Parathyroid adenoma (tissue), 2 donors: ENCODE data around the gene CFDP1.

Experiments used
- H2AFZ ChIP-seq: fragments of 300-600 bp; sonication (generic); one replicate; pipeline ENCODE4 v1.7.0; 2017; ENCODE audit warnings: antibody characterized with exemption, mild to moderate bottlenecking
- H3K27ac ChIP-seq: fragments of 300-600 bp; sonication (generic); one replicate; pipeline ENCODE4 v1.7.0; 2017
- H3K27me3 ChIP-seq: fragments of 300-600 bp; sonication (generic); one replicate; pipeline ENCODE4 v1.7.0; 2017; ENCODE audit warnings: low read length; ENCODE audit not compliant: control insufficient read depth, insufficient read depth
- H3K36me3 ChIP-seq: fragments of 300-600 bp; sonication (generic); one replicate; pipeline ENCODE4 v1.7.0; 2017; ENCODE audit warnings: low read length; ENCODE audit not compliant: control insufficient read depth, insufficient read depth
- H3K4me1 ChIP-seq: fragments of 300-600 bp; sonication (generic); one replicate; pipeline ENCODE4 v1.7.0; 2017; ENCODE audit warnings: control low read depth
- H3K4me2 ChIP-seq: fragments of 300-600 bp; sonication (generic); one replicate; pipeline ENCODE4 v1.7.0; 2017; ENCODE audit warnings: low read length
- H3K4me3 ChIP-seq: fragments of 300-600 bp; sonication (generic); one replicate; pipeline ENCODE4 v1.7.0; 2017; ENCODE audit warnings: low read depth, low read length
- H3K79me2 ChIP-seq: fragments of 300-600 bp; sonication (generic); one replicate; pipeline ENCODE4 v1.7.0; 2017; ENCODE audit warnings: control low read depth
- H3K9ac ChIP-seq: fragments of 300-600 bp; sonication (generic); one replicate; pipeline ENCODE4 v1.7.0; 2017; ENCODE audit warnings: mild to moderate bottlenecking
- H3K9me3 ChIP-seq: fragments of 300-600 bp; sonication (generic); one replicate; pipeline ENCODE4 v1.7.0; 2017; ENCODE audit warnings: low read length; ENCODE audit not compliant: control insufficient read depth
- CTCF ChIP-seq: fragments of 300-600 bp; sonication (generic); IDR thresholded peaks from one replicate; pipeline ENCODE4 v1.7.0; 2017; ENCODE audit warnings: antibody characterized with exemption, mild to moderate bottlenecking
- donor health status: primary hyperparathyroidism.

Gene CFDP1

DNA sequence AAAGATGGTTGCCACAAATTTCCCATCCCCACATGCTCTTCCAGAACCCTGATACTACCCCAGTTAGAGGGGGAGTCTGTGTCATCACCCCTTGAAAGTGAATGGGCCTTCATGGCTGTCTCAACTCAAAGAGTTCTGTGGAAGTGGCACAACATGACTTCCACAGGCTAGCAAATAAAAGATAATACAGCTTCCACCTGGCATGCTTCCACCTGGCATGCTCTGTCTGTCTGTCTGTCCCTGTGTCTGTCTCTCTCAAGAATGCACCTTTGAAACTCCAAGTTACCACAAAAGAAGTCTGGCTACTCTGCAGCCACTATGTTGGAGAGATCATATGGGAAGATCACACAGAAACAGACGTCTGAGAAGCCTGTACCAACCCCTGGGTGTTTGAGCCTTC, 35.0 kb downstream of the CFDP1 start:
- no peak overlapping the region for H3K4me3 ChIP-seq
- no peak overlapping the region for H3K27ac ChIP-seq
- H3K9ac ChIP-seq = no peak overlapping the region
- no peak overlapping the region for H3K4me2 ChIP-seq
- TF ChIP-seq CTCF = no peak
- H3K9me3 ChIP-seq = no peaks in the 10 kb centered on the region
- peaks cover 21% of the 10 kb centered on the region for H3K79me2 ChIP-seq
- H2AFZ ChIP-seq = no peak overlapping the region
- no peaks in the 10 kb centered on the region for H3K4me1 ChIP-seq
- H3K27me3 ChIP-seq = no peaks in the 10 kb centered on the region
- H3K36me3 ChIP-seq = no peaks in the 10 kb centered on the region

DNA sequence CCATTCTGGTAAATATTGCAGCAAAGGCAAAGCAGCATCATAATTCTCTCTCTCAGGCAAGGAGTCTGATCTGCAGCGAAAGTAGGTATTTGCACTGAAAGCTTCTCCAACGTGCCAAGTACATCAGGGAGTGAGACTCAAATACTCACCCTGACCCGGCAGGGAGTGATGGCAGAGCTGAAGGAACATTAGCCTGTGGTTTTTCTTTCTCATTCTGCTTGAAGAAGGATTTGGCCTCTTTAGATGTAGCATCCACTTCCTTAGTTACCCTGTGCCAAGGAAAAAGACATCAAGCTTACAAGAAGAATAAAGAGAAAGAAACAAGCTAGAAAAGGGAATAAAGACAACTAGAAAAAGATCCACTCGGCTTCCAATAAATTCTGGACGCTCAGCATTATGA, 38.4 kb downstream of the CFDP1 start:
- TF ChIP-seq CTCF = no peak
- Histone ChIP-seq H3K9ac (no peak overlapping the region), H3K36me3 (no peaks in the 10 kb centered on the region), H3K4me3 (no peak overlapping the region), H3K27ac (no peak overlapping the region), H3K4me2 (no peak overlapping the region), H3K79me2 (peaks cover 16% of the 10 kb centered on the region), H3K4me1 (no peaks in the 10 kb centered on the region), H2AFZ (no peak overlapping the region), H3K27me3 (no peaks in the 10 kb centered on the region), H3K9me3 (no peaks in the 10 kb centered on the region)

DNA sequence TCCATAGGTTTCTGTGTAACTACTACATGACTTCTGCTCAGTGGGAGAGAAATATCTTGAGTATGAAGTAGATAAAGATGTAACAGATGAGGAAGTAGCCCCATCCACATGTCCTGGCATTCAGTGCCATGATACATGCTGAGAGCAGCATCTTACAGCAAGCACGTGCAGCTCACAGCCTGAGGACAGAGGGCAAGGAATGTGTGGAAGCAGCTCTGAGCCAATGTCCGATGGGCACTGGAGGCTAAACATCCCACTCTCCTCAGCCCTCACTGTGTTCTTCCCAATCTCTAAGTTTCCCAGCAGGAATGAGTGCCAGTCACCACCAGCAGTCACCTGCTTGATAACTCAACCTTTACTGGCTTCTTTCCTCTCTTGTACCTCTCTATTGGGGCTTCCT, 40.4 kb downstream of the CFDP1 start:
- no peaks in the 10 kb centered on the region for H3K9me3 ChIP-seq
- H3K79me2 ChIP-seq = peaks cover 2% of the 10 kb centered on the region
- no peaks in the 10 kb centered on the region for H3K4me1 ChIP-seq
- H3K4me3 ChIP-seq = no peak overlapping the region
- no peak overlapping the region for H2AFZ ChIP-seq
- H3K27me3 ChIP-seq = no peaks in the 10 kb centered on the region
- no peaks in the 10 kb centered on the region for H3K36me3 ChIP-seq
- no peak for TF ChIP-seq CTCF
- no peak overlapping the region for H3K9ac ChIP-seq
- no peak overlapping the region for H3K4me2 ChIP-seq
- H3K27ac ChIP-seq = no peak overlapping the region

DNA sequence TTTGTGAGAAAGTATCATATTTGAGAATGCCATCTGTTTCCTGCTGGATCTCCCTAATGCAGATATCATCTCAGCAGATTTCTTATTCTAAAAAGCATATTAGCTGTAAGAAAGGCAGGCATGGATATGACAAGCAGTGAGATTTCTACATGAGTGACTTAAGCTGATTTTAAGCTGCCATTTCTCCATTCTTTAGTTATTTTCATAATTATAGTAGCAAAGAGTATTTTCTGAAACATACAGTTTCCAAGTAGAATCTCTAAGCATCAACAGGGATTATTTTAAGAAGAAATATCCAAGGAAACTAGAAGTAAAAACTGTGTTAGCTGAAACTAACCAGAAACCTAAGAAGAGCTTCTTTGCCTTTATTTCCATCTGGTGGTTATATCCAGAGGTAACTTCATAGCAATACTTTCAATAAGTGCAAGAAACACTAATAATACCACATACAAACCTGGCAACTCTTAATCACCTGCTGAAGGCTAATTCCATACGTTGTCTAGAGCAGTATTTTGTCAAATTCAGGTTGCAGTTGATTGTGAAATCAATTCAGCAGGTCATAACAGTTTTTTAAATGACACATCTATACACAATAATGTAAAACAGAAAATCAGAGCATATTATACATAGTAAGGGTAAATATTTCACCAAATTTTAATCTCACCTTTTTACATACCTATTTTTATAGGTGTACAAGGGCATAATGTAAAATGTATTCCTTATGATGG, 42.2 kb downstream of the CFDP1 start:
- no peaks in the 10 kb centered on the region for H3K27me3 ChIP-seq
- no peak overlapping the region for H3K4me2 ChIP-seq
- H3K4me1 ChIP-seq = no peaks in the 10 kb centered on the region
- no peaks in the 10 kb centered on the region for H3K36me3 ChIP-seq
- H2AFZ ChIP-seq = no peak overlapping the region
- no peak overlapping the region for H3K27ac ChIP-seq
- no peak overlapping the region for H3K4me3 ChIP-seq
- no peak for TF ChIP-seq CTCF
- H3K9ac ChIP-seq = no peak overlapping the region
- H3K79me2 ChIP-seq = no peaks in the 10 kb centered on the region
- no peaks in the 10 kb centered on the region for H3K9me3 ChIP-seq

DNA sequence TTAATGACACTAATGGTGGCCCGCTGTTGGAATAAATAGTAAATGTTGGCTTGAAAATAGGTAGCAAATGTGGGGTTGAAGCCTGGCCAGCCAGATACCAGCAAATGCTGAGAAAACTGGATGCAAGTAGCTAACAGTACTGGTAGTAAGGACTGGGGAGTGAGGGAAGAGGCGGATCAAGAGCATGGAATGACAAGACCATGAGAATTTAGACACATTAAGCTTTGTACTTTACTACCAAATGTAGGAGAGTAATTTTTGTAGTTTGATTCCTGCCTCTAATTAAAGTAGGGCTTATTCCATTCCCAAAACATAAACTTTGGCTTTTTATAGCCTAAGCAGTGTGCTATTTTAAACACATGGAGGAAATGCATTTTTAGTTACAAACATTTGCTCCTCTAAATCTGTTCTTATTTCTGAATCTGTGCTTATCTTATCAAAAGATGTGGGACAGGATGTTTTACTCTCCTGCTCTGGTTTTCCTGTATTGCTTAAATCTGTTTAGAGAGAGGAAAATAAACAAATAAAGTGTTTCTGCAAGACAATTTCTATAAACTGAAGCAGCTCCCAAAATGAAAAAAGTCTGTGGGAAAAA, 44.1 kb downstream of the CFDP1 start:
- H3K36me3 ChIP-seq = no peaks in the 10 kb centered on the region
- no peaks in the 10 kb centered on the region for H3K27me3 ChIP-seq
- no peak overlapping the region for H2AFZ ChIP-seq
- H3K9ac ChIP-seq = no peak overlapping the region
- no peak overlapping the region for H3K27ac ChIP-seq
- no peak overlapping the region for H3K4me3 ChIP-seq
- TF ChIP-seq CTCF = no peak
- H3K9me3 ChIP-seq = no peaks in the 10 kb centered on the region
- H3K4me1 ChIP-seq = no peaks in the 10 kb centered on the region
- no peak overlapping the region for H3K4me2 ChIP-seq
- H3K79me2 ChIP-seq = no peaks in the 10 kb centered on the region
